Measurements from ENCODE around the gene CAMSAP1.

- TF ChIP-seq NFE2L2 (IDR thresholded peaks at IDR 0.05; ENCODE audit: low read depth, low read length) (no peak), SMC3 (IDR thresholded peaks at IDR 0.05; ENCODE audit: low read depth, low read length) (no peak), RFX5 (IDR thresholded peaks at IDR 0.05; ENCODE audit: low read depth, low read length) (no peak), POLR2A (IDR thresholded peaks at IDR 0.05; ENCODE audit: low read depth, low read length) (no peak)
- TF ChIP-seq, protein P1, sequence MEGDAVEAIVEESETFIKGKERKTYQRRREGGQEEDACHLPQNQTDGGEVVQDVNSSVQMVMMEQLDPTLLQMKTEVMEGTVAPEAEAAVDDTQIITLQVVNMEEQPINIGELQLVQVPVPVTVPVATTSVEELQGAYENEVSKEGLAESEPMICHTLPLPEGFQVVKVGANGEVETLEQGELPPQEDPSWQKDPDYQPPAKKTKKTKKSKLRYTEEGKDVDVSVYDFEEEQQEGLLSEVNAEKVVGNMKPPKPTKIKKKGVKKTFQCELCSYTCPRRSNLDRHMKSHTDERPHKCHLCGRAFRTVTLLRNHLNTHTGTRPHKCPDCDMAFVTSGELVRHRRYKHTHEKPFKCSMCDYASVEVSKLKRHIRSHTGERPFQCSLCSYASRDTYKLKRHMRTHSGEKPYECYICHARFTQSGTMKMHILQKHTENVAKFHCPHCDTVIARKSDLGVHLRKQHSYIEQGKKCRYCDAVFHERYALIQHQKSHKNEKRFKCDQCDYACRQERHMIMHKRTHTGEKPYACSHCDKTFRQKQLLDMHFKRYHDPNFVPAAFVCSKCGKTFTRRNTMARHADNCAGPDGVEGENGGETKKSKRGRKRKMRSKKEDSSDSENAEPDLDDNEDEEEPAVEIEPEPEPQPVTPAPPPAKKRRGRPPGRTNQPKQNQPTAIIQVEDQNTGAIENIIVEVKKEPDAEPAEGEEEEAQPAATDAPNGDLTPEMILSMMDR (conservative IDR thresholded peaks at IDR 0.05; ENCODE audit: low read depth, low read length): no peak
- TF ChIP-seq, protein P2, sequence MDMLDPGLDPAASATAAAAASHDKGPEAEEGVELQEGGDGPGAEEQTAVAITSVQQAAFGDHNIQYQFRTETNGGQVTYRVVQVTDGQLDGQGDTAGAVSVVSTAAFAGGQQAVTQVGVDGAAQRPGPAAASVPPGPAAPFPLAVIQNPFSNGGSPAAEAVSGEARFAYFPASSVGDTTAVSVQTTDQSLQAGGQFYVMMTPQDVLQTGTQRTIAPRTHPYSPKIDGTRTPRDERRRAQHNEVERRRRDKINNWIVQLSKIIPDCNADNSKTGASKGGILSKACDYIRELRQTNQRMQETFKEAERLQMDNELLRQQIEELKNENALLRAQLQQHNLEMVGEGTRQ (IDR thresholded peaks at IDR 0.05; ENCODE audit: low read depth, low read length): no peak
These were observed 3.4 kb upstream of the CAMSAP1 start for GRCh38 chr9:135910757-135911156.

All from IMR-90 (cell line).